Astrocyte of the cerebellum (primary cell): ENCODE data around the gene CDH10.

Experiments
- DNase-seq: peaks from one replicate; pipeline ENCODE4 v3.0.0-alpha.2; 2011; ENCODE audit warnings: low read depth
- H3K4me3 ChIP-seq: 2 replicates; pipeline ENCODE4 v1.5.1; 2011; ENCODE audit warnings: mild to moderate bottlenecking, low read depth, low read length, moderate library complexity
- in situ Hi-C: cut with HindIII; loops from 2 replicates; pipeline ENCODE4 v1.10.0; 2017; ENCODE audit warnings: low sequenced_read_pairs
- TF ChIP-seq, protein P1 (sequence below): IDR thresholded peaks from 2 replicates; pipeline ENCODE4 v1.5.1; 2012; ENCODE audit warnings: low read length, low read depth, moderate library complexity, mild to moderate bottlenecking; ENCODE audit errors: missing control alignments

The CDH10 gene

DNA sequence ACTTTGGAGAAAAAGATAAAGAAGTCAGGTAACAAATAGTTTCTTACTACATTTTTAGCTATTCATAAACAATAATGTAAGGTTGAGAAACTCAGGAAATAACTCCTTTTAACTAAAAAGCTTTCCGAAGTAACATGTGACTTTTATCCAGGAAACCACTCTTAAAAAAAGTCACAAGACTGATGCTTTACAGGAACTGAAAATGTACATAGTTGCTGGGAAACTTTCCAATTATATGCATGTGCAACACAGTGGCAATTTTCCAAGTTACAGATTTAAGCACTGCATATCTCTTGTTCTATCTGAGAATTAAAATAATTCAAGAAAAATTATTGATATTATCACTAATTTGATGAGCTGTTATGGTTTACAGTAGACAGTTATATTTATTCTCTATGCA, 105.2 kb downstream of the CDH10 start:
- DNase-seq: no peak
- TF ChIP-seq, protein P1, sequence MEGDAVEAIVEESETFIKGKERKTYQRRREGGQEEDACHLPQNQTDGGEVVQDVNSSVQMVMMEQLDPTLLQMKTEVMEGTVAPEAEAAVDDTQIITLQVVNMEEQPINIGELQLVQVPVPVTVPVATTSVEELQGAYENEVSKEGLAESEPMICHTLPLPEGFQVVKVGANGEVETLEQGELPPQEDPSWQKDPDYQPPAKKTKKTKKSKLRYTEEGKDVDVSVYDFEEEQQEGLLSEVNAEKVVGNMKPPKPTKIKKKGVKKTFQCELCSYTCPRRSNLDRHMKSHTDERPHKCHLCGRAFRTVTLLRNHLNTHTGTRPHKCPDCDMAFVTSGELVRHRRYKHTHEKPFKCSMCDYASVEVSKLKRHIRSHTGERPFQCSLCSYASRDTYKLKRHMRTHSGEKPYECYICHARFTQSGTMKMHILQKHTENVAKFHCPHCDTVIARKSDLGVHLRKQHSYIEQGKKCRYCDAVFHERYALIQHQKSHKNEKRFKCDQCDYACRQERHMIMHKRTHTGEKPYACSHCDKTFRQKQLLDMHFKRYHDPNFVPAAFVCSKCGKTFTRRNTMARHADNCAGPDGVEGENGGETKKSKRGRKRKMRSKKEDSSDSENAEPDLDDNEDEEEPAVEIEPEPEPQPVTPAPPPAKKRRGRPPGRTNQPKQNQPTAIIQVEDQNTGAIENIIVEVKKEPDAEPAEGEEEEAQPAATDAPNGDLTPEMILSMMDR: no peak
- in situ Hi-C loops: no loop called here
- no peak overlapping the region for H3K4me3 ChIP-seq

DNA sequence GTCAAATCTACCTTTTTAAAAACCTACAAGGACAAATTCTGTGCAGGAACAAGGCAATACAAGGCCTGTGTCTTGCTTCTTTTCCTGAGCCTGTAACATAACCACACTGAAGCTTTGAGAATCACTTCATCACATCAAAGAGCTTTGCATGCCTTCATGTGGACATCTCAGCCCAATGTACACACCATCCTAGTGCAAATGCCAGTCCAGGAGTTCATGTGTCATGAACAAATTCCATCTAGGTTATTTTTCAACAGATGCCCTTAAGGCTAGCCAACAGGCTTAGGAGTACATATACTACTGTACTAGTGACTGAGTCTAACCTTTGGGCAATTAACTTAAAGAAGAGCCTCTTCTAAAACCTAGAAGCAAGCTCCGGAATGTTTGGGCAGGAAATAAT, 106.4 kb downstream of the CDH10 start:
- no peak overlapping the region for H3K4me3 ChIP-seq
- no peak for DNase-seq
- TF ChIP-seq, protein P1: no peak
- in situ Hi-C loops: no loop called here

DNA sequence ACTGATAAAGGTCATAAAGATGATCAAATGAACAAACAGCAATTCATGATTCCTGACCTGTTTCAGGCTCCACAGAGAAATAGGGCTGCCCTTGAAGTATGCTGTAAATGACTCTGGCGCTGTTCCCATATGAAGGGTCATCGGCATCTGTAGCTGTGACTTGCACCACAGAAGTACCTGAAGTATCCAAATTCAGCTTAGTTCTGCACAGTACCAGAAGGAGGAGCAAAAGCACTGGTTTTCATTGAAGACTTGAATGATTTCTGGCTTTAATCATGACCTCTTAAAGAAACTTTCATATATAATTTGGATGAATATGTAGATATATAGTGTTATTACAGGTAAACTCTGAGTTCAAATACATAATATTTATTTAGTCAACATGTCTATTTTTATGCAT, 109.1 kb downstream of the CDH10 start:
- H3K4me3 ChIP-seq: no peak overlapping the region
- in situ Hi-C loops: no loop called here
- TF ChIP-seq, protein P1: no peak
- no peak for DNase-seq

DNA sequence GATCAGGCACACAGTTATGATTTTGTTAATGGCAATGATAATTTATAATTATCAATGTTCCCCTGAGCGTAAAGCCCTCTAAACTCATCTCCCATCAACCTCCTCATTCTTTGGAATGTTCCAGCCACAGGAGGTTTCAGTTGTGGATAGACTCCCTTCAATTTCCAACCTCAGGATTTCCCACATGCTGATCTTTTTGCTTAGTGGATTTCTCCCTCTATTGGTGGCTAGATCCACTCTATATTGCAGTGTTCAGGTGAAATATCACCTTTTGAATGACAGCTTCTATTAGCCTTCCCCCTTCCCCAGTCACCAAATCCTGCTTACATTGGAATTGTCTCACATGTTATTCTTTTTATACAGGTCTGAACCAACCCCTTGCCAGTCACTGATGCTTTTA, 113.9 kb downstream of the CDH10 start:
- TF ChIP-seq, protein P1: no peak

DNA sequence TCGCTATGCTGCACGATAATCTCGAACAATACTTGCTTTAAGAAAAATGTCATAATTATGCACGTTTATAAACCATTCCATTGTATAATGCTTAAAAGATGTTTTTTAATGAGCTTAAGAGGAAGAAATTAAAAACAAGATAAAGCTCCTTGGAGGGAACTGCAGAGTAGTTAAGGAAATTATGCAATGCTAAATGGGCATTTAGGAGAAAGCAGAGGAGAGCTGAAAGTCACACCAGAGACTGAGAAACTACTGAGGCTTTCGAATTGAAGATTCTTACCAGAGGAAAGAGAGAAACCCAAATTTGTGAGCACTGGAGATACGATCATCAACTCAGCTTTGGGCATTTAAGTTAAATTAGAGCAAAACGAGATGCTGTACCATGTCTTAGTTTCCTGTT, 119.4 kb downstream of the CDH10 start:
- no peak overlapping the region for H3K4me3 ChIP-seq
- DNase-seq: no peak
- in situ Hi-C loops: no loop called here
- TF ChIP-seq, protein P1: no peak

More for the DNA sequence above, 113.9 kb downstream of the CDH10 start:
- H3K4me3 ChIP-seq: no peak overlapping the region
- no peak for DNase-seq
- in situ Hi-C loops: no loop called here

DNA sequence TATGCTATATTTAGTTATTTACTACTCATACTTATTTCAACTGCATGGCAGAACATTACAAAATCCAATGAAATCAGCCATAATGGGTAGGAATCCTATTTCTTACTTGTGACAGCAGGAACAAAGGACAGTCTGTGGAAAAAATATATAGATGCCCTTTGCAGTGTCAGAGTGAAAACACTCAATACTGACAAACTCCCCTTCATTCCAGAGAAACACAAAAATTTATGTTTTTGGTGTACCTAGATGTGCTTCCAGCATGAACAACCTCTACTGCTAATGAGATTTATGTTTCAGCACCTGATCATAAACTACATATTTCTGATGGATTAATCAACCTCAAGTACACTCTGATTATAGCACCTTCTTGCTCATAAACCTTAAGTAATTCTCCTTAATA, 132.4 kb downstream of the CDH10 start:
- TF ChIP-seq, protein P1: no peak
- no peak overlapping the region for H3K4me3 ChIP-seq
- DNase-seq: no peak
- in situ Hi-C loops: no loop called here

DNA sequence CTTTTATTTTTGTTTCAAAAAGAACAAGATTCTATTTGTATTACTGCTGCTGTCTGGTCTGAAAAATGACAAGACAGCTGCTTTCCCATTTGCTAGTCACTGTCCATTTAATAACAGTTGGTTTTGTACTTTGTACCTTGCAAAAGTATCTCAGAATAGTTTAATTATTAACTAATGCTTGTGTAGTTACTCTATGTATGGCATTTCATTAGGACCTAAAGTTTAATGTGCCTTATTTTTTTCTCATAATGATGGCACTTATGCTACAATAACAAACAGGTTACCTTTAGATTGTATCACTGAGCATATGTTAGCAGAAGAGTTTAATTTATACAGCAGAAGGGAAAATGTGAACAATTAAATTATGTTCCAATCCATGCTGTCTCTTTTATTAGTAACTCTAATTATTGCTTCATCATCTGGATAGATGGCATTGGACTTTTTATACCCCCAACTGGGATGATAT, 134.2 kb downstream of the CDH10 start:
- in situ Hi-C loops: no loop called here
- H3K4me3 ChIP-seq: no peak overlapping the region
- TF ChIP-seq, protein P1: no peak
- DNase-seq: no peak
